Activated T-cell treated with anti-CD3 and anti-CD28 coated beads for 24 hours (primary cell): ENCODE results near the gene CARHSP1.
"Not testable (repeated sequence)": the region's sequence is repeated elsewhere in the genome, so short reads cannot be mapped to it uniquely, and the experiment has no call there.

Source experiments
- DNase-seq: peaks from one replicate; pipeline ENCODE4 v3.0.0-alpha.2; 2020; ENCODE audit warnings: low read depth

Gene CARHSP1

DNA sequence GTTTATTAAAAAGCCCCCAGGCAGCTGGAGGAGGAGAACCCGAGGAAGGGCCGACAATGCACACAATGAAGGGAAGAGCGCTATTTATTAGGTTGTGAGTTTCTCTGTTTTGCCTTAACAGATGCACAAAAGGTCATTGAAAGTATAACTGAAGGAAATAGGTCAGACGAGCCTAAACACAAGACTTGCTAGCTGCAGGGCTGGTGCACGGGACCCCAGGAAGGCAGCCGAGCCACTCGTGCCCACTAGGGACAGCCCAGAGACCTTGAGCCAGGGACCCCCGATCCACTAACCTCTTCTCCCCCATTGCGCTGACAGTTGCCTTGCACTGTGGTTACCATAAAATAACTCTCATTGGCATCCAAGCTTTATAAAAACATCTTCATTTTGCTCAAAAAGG lies 24.6 kb upstream of the CARHSP1 start:
- no peak for DNase-seq

DNA sequence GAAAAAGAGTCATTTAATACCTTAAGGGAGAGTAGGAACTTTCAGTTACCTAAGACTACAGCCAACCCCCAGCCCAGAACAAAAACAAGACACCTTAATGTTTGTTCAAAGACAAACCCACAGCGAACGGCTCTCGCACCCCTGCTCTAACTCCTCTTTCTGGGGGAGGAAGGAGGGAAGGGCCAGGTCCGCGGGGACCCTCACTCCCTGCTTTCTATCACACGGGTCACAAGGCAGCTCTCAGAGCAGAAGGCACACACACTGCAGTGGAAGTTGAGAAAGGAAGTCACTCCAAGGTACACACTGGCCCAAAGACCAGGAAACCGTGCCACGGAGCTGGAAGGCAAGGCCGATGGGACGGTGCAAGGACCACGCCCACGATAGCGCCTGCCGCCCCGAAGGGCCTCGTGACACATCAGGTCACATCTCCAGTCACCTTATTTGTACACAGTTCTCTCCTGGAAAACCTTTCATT lies 23.3 kb upstream of the CARHSP1 start:
- no peak for DNase-seq

DNA sequence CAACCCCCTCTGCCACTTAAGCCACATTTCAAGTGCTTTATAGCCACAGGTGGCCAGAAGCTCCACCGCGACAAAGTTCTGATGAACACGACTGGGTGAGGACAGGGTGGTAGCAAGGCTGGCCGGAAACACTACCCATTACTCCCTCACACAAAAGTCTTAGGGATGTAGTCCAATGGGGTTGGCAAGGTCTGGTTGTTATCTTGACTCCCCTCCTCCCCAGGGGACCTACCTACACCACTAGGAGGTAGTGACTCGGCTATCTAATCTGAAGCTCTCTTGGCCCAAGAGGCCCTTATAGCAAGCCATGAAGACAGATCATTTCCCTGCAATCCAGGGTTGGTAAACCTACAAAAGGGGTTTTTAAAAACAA lies 21.7 kb upstream of the CARHSP1 start:
- no peak for DNase-seq

DNA sequence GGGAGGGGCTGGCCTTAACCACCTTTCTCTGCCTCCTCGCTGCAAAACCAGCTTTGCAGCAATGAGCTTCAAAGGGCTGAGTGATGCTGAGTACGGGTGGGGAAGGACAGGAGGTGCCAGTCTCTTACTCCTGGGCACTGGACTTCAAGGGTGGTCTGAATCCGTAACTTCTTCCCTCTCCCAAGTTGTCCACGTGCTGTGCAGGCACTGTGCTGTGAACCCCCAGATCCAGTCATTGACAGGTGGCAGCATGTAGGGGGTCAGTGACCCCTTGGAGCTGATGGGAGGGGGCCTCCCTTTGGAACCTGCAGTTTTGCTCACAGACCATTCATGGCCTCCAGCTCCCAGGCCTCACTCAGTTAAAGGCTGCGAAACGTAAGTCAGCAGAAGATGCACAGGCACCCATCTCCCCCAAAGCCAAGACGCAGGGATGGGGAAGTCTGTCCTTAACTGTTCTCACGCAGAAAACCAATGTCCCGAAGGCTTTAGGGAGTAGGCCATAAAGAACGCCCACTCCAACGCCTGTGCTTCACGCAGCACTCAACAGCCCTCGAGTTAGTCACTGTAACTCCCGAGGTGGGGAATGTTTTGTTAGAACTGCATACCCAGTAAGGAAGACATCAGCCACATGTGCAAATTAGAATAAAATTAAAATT lies 21.2 kb upstream of the CARHSP1 start:
- DNase-seq: no peak

DNA sequence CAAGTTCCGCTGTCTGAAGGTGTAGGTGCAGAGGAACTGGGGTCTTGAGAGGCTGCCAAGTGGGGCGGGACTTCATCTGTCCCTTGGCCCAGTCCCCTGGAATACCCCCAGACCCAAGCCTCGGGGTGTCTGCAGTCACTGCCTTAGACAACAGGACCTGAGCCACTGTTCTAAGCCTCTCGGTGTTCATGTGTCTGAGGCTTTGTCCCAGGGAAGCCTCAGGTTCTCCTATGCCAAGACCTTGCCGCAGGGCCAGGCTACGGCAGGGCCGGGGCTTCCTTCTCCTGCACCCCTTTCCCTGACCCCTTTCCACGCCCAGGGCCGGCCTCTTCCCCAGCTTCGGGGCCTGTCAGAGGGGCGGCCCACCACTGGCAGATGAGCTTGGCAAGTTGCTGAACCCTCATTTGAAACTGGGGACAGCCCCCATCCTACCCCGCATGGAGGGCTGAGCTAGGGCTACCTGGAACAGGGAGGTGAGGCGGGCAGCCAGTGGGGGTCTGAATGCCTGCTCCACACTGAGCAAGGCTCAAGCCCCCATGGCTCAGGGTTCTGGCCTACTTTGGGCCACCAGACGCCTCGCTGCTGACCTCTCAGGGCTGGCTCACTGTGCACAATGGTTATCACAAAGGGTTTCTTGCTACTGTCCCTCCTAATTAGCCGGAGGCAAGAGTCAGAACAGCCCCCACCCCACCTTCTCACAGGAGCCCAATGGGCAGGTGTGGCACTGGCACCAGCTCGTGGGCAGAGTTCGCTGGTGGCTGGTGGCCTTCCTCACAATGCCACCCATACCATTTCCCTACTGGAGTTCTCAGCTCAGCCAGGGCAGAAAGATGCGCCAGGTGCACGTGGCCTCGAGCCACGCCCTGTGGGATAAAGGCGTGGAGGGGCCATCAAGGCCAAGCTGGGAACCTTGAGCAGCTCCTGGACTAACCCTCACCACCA lies 20.4 kb upstream of the CARHSP1 start:
- DNase-seq: no peak

DNA sequence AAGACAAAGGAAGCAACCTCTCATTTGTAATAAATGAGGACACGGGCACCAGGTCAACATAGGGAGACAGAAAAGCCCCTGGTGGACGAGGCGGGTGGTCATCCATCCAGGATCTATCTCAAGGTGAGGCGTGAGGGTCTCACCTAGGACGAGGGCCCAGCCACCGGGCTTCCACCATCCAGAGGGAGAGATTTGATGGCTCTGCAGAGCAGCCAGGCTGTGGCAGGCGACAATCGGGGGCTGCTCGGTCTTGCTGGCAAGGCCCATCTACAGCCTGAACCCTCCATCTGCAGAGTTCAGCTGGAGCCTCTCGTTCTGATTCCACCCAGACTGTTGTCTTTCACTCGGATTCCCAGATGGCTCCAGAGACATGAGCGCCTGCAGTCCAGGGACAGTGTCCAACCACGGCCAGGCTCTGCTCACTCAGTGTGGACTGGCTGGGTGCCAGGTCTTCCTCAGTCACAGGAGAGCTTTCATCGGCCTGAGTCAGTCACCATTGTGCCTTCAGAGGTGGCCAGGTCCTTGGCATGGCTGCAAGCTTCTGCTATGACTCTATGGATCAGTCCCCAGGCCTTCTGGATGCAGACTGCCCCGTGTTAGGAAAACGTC lies 19.2 kb upstream of the CARHSP1 start:
- DNase-seq: no peak

DNA sequence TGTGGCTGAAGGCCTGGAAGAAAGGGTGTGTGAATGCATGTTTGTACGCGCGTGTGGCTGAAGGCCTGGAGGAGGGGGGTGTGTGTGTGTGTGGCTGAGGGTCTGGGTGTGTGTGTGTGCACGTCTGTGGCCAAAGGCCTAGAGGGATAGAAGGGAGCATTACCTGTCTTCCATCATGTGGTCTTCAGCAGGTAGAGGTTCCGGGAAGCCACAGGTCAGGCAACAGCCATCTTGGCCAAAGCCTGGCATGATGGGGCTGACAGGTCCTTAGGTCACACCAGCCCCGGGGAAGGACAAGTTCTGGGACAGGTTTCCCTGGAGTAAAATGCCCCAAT lies 18.6 kb upstream of the CARHSP1 start:
- DNase-seq: no peak

DNA sequence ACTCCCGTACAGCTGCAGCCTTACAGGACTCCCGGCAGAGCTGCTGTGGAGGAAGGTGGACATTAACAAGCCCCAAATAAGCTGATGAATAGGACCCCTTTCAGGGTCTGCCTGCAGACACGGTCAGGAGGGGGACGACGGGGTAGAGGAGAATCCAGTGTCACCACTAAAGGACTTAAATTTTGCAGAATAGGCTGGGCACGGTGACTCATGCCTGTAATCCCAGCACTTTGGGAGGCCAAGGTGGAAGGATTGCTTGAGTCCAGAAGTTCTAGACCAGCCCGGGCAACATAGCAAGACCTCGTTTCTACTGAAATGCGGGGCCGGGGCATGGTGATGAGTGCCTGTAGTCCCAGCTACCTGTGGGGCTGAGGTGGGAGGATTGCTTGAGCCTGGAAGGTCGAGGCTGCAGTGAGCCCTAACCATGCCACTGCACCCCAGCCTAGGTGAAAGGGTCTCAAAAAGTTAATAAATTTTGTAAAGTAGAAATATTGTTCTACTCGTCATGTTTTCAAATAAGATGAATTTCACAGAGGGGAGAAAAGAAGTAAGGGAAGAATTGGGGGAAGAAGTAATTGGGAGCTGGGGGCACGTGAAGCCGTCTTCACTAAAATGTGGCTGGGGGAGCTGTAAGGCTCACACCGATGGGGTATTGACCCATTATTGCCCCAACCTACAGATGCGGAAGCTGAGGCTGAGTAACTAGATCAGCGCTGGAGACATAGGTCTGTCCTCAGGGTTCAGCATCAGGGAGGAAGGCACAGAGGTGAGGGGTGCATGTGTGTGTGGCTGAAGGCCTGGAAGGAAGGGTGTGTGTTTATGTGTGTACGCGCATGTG lies 18.0 kb upstream of the CARHSP1 start:
- DNase-seq: no peak

DNA sequence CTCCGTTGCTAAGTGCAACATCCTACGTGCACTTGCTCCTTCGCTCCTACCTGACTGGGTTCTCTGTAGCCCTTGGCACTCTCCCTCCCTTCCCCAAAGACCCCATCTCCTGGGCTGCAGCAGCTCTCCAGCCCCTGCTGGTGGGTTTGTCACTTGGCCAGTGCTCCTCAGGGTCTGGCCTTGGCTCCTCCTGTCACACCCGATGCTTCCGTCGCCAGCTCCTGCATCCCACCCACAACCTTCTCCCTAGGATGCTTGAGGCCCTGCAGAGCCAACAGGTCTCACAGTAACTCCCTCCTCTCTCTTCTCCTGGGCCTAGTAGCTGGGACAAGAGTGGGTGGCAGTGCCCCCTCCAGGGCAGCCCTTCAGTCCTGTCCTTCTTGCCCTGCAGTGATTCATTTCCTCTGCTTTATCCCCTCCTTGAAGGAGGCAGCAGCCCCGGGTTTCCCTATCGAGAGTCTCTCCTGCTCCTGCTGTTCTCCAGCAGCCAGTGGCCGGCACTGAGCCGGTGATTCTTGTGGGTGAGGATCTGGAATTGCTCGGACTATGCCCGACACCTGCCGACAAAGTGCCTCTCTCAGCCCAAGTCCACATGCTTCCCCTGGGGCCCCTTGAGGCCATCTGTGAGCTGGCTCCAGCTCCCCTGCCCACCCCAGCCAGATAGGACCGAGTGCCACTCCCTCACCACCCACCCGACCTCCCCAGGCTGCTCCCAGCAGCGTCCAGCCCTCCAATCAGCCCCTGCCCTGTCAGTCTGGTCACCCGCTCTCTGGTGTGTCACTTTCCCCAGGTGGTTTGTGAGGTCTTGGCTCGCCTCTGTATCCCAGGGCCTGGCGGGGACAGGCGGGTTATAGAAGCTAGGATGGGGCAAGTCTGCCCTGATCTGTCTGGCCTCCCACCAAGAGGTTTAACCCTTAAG lies 17.1 kb upstream of the CARHSP1 start:
- no peak for DNase-seq

DNA sequence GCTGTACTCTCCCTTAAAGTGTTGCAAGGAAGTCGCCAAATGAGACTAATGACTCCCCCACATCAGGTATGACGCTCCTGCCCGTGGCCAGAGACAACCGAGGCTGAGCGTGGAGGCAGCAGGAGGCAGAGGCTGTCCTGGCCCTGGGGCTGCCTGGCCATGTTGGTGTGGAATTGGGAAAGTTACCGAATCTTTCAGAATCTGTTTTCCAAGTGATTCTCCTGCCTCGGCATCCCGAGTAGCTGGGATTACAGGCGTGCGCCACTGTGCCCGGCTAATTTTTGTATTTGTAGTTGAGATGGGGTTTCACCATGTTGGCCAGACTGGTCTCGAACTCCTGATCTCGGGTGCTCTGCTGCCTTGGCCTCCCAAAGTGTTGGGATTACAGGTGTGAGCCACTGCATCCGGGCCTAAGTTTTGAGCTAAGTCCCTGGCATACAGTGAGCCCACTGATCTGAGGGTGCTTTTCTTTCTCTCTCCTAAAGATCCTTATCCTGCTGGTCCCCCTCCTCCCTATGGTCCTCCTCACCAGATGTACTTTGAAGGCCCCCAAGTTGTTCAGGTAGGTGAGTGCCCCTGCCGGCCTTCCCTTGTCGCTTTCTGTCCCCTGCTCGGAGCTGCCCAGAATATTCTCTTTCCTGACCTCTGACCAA lies 14.0 kb upstream of the CARHSP1 start:
- no peak for DNase-seq

DNA sequence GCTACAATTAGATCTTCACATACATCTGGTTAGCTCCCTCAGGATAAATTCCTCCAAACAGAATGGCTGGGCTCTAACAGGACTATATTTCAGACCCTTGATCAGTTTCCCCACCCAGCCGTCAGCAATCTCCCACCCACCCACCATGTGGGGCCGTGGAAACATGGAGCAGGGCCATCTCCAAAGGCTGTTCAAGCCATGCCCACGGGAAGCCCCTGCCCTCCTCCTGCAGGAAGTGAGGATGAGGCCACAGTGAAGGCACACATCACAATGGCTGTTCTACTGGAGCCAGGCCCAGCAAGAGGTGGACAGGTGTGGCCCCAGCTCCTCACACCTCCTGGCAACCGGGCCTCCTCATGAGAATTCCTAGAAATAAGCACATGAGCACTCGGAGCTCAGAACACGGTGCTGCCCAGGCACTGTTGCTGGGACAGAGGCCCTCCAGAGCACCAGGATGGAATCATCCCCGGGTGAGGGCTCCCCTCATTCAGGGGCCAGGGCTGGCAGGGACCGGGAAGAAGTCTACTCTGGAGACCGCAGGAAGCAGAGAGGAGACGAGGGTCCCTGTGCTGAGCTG lies 13.3 kb upstream of the CARHSP1 start, which contains the start of gene LITAFD:
Gene LITAFD, plus strand, starts transcription at position 311 of the 577 bp plus-strand sequence. CDS start 2,005 bp downstream, outside the sequence.
- DNase-seq: no peak

DNA sequence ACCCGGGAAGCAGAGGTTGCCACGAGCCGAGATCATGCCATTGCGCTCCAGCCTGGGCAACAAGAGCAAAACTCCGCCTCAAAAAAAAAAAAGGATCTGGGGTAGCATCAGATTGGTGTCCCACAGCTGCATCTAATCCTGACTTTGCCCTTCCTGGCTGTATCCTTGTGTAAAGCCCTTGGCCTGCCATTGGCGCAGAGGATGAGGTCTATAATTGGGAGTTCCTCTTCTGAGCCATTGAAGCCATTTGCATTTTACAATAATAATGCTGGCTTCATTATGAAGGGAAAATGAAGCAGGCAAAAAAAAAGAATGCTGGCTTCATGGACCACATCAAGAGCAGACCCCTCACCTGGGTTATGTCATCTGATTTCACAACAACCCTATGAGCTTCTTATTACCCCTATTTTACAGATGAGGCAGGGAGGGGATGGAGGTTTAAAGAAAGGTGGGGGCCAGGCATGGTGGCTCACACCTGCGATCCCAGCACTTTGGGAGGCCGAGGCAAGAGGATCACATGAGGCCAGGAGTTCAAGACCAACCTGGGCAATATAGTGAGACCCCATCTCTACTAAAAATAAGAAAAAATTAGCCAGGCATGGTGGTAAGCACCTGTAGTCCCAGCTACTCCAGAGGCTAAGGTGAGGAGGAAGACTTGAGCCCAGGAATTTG lies 12.2 kb upstream of the CARHSP1 start:
- no peak for DNase-seq

DNA sequence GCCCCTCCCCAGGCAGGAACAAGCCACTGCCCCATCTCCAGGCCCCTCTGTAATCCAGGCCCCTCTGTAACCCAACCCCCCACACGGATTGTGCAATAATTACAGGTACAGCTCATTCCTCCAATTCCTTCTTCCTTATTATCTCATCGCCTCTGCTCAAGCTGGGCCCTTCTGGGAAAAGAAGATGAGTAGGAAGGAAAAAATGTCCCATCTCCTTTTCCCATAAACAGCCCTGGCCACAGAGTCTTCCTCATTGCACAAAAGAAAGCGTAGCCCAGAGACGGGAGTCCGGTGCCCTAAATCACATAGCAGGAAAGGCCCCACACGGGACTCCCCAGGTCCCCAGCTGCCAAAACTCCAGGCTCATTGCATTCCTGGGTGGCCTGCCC lies 9.7 kb upstream of the CARHSP1 start:
- DNase-seq: no peak

DNA sequence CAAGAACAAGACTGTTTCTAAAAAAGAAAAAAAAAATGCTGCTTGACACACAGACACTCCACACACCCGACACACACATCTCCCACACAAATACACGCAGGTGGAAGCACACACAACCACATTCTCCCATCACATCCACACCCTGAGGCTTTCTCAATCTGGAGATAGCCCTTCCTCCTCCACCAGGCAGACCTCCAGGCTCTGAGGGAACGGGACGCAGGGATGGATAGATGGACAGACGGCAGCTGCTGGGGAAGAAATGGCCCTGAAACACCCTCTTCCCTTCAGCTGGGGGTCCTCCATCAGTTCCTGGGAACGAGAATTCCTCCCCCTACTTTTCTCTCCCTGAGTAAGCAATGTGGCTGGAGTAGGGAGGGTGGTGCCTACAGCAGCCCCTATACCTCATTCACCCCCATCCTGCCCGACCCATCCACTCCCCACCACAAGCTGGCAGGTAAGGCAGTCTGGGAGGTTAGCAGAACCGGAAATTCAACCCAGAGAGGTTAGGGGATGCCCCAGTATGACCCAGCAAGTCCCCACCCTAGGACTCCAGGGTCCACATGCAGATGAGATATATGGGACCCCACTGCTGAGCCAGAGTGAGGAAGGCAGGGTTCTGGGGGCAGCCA lies 9.2 kb upstream of the CARHSP1 start:
- no peak for DNase-seq

DNA sequence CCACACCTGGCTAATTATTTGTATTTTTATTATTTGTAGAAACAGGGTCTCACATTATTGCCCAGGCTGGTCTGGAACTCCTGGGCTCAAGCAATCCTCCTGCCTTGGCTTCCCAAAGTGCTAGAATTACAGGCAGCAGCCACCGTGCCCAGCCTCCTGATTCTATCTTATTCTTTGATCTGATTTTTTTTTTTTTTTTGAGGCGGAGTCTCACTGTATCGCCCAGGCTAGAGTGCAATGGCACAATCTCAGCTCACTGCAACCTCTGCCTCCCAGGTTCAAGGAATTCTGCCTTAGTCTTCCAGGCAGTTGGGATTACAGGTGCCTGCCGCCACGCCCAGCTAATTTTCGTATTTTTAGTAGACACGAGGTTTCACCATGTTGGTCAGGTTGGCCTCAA lies 6.5 kb upstream of the CARHSP1 start:
- DNase-seq: not testable (repeated sequence)

DNA sequence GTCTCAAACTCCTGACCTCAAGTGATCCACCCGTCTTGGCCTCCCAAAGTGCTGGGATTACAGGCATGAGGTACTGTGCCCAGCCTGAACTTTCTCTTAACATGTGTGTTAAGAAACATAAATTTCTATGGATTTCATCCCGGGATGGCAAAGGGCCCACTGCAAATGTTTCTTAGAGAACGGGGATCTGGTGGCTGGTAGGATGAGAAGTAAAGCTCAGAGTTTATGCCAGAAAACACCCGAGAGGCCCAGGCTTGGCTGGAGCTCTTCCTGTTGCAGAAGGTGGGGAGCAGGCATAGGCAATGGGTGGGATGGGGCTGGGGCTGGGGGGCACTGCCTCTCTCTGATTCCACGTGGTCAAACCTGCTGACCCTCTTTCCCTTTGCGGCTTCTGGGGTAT lies 5.6 kb upstream of the CARHSP1 start:
- DNase-seq: no peak

DNA sequence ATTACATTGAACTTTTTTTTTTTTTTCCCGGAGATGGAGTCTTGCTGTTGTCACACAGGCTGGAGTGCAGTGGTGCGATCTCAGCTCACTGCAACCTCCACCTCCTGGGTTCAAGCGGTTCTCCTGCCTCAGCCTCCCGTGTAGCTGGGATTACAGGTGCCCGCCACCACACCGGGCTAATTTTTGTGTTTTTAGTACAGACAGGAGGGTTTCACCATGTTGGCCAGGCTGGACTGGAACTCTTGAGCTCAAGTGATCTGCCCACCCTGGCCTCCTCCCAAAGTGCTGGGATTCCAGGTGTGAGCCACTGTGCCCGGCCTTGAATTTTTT lies 5.0 kb upstream of the CARHSP1 start:
- DNase-seq: not testable (repeated sequence)

DNA sequence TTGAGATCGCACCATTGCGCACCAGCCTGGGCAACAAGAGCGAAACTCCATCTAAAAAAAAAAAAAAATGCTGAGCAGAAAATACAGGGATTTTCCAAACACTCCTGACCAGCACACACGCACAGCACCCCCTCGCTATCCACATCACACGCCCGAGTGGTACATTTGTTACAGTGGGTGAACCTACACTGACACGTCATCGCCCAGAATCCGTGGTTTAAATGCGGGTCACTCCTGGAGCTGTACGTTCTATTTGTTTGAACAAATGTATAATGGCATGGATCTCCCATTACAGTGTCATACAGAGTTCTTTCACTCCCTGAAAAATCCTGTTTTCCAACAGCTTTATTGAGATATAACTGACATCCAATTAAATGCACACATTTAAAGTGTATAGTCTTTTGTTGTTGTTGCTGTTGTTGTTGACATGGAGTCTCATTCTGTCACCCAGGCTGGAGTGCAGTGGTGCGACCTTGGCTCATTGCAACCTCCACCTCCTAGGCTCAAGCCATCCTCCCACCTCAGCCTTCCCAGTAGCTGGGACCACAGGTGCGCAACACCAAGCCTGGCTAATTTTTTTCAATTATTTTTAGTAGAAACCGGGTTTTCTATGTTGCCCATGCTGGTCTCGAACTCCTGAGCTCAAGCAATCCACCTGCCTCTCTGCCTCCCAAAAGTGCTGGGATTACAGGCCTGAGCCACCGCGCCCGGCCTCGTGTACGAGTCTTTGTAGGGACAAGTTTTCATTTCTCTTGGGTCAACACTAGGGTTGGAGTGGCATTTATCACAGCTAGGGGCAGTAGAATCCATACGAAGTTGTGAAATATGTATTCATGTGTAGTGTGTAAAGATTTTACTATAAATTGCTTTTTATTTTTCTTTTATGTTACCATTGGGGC lies 4.4 kb upstream of the CARHSP1 start:
- no peak for DNase-seq
